MM.1S (cell line): ENCODE data around the gene SDHC.
"Not testable (repeated sequence)": the region's sequence is repeated elsewhere in the genome, so short reads cannot be mapped to it uniquely, and the experiment has no call there.

Experiments used
- DNase-seq: peaks from one replicate; pipeline ENCODE4 v3.0.0-alpha.2; 2015
- H2AFZ ChIP-seq: fragments of 300-600 bp; sonication (generic); 2 replicates; pipeline ENCODE4 v1.6.0; 2016; ENCODE audit warnings: antibody characterized with exemption, low read length
- H3F3A ChIP-seq: fragments of 300-600 bp; sonication (generic); 2 replicates; pipeline ENCODE4 v1.6.1; 2016; ENCODE audit warnings: mild to moderate bottlenecking, antibody characterized with exemption, low read length, moderate library complexity, mixed read lengths; ENCODE audit not compliant: insufficient read depth
- H3K27ac ChIP-seq: fragments of 300-600 bp; sonication (generic); 2 replicates; pipeline ENCODE4 v1.5.1; 2016; ENCODE audit warnings: mild to moderate bottlenecking, low read length
- H3K27me3 ChIP-seq: fragments of 300-600 bp; sonication (generic); replicated peaks from 2 replicates; pipeline ENCODE4 v1.6.0; 2016; ENCODE audit warnings: low read length; ENCODE audit not compliant: insufficient read depth
- H3K36me3 ChIP-seq: fragments of 300-600 bp; sonication (generic); replicated peaks from 2 replicates; pipeline ENCODE4 v1.6.1; 2016; ENCODE audit warnings: mild to moderate bottlenecking, low read length, mixed read lengths; ENCODE audit not compliant: insufficient read depth
- H3K4me1 ChIP-seq: fragments of 300-600 bp; sonication (generic); 2 replicates; pipeline ENCODE4 v1.6.1; 2016; ENCODE audit warnings: low read length, mixed read lengths
- H3K4me2 ChIP-seq: fragments of 300-600 bp; sonication (generic); 2 replicates; pipeline ENCODE4 v1.6.0; 2016; ENCODE audit warnings: low read depth, low read length
- H3K4me3 ChIP-seq: fragments of 300-600 bp; sonication (generic); 2 replicates; pipeline ENCODE4 v1.5.1; 2016; ENCODE audit warnings: low read length, mixed read lengths
- H3K79me2 ChIP-seq: fragments of 300-600 bp; sonication (generic); 2 replicates; pipeline ENCODE4 v1.6.1; 2016; ENCODE audit warnings: mixed run types, low read length, mixed read lengths
- H3K9ac ChIP-seq: fragments of 300-600 bp; sonication (generic); 2 replicates; pipeline ENCODE4 v1.6.1; 2016; ENCODE audit warnings: low read length, mixed read lengths
- H3K9me2 ChIP-seq: fragments of 300-600 bp; sonication (generic); replicated peaks from 2 replicates; pipeline ENCODE4 v1.6.1; 2016; ENCODE audit warnings: mild to moderate bottlenecking, low read length, mixed read lengths; ENCODE audit not compliant: insufficient read depth
- H3K9me3 ChIP-seq: fragments of 300-600 bp; sonication (generic); replicated peaks from 2 replicates; pipeline ENCODE4 v1.6.1; 2016; ENCODE audit warnings: mild to moderate bottlenecking, low read length, mixed read lengths; ENCODE audit not compliant: insufficient read depth
- H4K20me1 ChIP-seq: fragments of 300-600 bp; sonication (generic); 2 replicates; pipeline ENCODE4 v1.6.1; 2016; ENCODE audit warnings: mild to moderate bottlenecking, low read length, moderate library complexity, mixed read lengths; ENCODE audit not compliant: insufficient read depth
- EZH2 ChIP-seq: fragments of 300-600 bp; sonication (generic); optimal IDR thresholded peaks from 2 replicates; pipeline ENCODE3; 2017; ENCODE audit warnings: low read depth, mild to moderate bottlenecking, antibody characterized with exemption, low read length, mixed read lengths
- EZH2phosphoT487 ChIP-seq: fragments of 300-600 bp; sonication (generic); IDR thresholded peaks from 2 replicates; pipeline ENCODE4 v1.6.1; 2018; ENCODE audit warnings: antibody characterized with exemption, low read length
- TF ChIP-seq, protein P1 (sequence below): fragments of 300-600 bp; sonication (generic); IDR thresholded peaks from 2 replicates; pipeline ENCODE4 v1.5.1; 2016; ENCODE audit warnings: antibody characterized with exemption, low read length, mixed read lengths

SDHC gene

DNA sequence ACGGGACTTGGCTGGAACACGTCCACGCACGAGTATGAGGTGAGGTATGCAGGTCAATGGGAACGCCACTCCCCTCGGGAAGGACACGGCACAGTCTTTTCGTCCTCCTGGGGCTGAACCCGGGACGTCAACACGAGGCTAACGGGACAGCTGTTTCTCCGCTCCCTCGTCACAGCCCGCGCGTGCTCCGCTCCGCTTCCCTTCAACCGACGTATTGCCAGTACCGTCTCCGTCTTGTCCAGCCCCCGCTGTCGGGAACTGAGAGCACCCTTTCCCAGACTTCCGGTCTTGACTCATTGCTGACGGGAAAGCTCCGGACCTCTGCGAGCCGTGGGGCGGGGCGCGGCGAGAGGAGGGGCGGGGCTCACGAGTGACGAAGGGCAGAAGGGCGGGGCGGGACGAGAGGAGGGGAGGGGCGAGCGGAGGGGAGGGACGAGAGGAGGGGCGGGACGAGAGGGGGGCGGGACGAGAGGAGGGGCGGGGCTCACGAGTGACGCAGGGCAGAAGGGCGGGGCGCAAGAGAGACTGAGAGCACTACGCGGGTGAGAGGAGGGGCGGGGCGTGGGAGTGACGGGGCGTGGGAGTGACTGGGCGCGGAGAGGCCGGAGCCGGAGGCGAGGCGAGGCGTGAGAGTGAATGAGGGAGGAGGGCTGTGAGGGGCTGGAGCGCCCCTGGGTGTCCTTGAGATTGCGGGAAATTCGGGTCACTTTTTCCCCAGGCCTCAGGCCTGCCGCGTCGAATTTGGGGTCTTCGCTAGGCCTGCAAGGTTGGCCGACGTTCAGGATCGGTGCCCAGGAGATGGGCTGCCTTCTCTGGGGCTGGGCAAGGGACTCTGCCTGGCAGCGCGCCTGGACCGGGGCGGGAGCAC lies 75.7 kb downstream of the SDHC start:
- Histone ChIP-seq H3K4me3 (peak overlapping the region; percentile 89), H3K27me3 (no peaks in the 10 kb centered on the region)
- DNase-seq, result peak; percentile 96

DNA sequence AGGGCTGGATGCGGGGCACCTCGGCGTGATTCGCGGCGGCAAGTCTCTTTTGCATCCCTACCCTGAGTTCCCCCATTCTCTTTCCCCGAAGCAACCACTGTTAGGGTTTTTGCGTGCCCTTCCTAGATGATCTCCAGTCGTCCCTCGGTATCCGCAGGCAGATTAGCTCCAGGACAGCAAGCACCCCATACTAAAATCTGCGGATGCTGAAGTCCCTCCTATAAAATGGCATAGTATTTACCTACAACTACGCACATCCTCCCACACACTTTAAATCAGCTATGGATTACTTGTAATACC lies 76.3 kb downstream of the SDHC start:
- no peaks in the 10 kb centered on the region for H3K9me2 ChIP-seq
- TF ChIP-seq, protein P1, sequence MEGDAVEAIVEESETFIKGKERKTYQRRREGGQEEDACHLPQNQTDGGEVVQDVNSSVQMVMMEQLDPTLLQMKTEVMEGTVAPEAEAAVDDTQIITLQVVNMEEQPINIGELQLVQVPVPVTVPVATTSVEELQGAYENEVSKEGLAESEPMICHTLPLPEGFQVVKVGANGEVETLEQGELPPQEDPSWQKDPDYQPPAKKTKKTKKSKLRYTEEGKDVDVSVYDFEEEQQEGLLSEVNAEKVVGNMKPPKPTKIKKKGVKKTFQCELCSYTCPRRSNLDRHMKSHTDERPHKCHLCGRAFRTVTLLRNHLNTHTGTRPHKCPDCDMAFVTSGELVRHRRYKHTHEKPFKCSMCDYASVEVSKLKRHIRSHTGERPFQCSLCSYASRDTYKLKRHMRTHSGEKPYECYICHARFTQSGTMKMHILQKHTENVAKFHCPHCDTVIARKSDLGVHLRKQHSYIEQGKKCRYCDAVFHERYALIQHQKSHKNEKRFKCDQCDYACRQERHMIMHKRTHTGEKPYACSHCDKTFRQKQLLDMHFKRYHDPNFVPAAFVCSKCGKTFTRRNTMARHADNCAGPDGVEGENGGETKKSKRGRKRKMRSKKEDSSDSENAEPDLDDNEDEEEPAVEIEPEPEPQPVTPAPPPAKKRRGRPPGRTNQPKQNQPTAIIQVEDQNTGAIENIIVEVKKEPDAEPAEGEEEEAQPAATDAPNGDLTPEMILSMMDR, result no peak
- TF ChIP-seq EZH2 (no peak), EZH2phosphoT487 (no peak)
- no peaks in the 10 kb centered on the region for H3K36me3 ChIP-seq
- peak overlapping the region; percentile 86 for H3K4me2 ChIP-seq
- no peaks in the 10 kb centered on the region for H3K79me2 ChIP-seq
- H3K9ac ChIP-seq, result peak overlapping the region; percentile 78
- H3K9me3 ChIP-seq, result no peaks in the 10 kb centered on the region
- peak overlapping the region; percentile 2; the same call in 1 of the 2 replicates for H3K27ac ChIP-seq
- no peaks in the 10 kb centered on the region for H3K27me3 ChIP-seq
- H3K4me1 ChIP-seq, result no peaks in the 10 kb centered on the region; the same call in 1 of the 2 replicates
- no peaks in the 10 kb centered on the region for H4K20me1 ChIP-seq
- H2AFZ ChIP-seq, result peak overlapping the region; percentile 99
- no peaks in the 10 kb centered on the region for H3F3A ChIP-seq
- DNase-seq, result no peak
- peak overlapping the region; percentile 89 for H3K4me3 ChIP-seq

More for the DNA sequence above, 75.7 kb downstream of the SDHC start:
- peak overlapping the region; percentile 8; the same call in 1 of the 2 replicates for H3K27ac ChIP-seq
- H2AFZ ChIP-seq, result peak overlapping the region; percentile 99
- no peaks in the 10 kb centered on the region; the same call in 1 of the 2 replicates for H3K4me1 ChIP-seq
- no peaks in the 10 kb centered on the region for H3K36me3 ChIP-seq
- H3K9me2 ChIP-seq, result no peaks in the 10 kb centered on the region
- peak overlapping the region; percentile 96 for H3K4me2 ChIP-seq
- H3K9ac ChIP-seq, result peak overlapping the region; percentile 78
- no peaks in the 10 kb centered on the region for H3K9me3 ChIP-seq
- H3K79me2 ChIP-seq, result no peaks in the 10 kb centered on the region
- TF ChIP-seq, protein P1, result no peak
- no peak for TF ChIP-seq EZH2phosphoT487
- TF ChIP-seq EZH2, result no peak
- H3F3A ChIP-seq, result no peaks in the 10 kb centered on the region
- H4K20me1 ChIP-seq, result no peaks in the 10 kb centered on the region

DNA sequence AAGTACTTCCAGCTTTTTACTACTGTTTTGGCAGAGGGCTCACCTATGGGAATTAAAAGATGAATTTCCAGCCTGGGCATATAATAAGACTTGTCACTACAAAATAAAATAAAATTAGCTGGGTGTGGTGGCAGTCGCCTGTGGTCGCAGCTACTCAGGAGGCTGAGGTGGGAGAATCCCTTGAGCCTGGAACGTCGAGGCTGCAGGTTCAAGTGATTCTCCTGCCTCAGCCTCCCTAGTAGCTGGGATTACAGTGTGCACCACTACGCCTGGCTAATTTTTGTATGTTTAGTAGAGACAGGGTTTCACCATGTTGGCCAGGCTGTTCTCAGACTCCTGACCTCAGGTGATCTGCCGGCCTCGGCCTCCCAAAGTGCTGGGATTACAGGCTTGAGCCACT lies 77.0 kb downstream of the SDHC start:
- H3K79me2 ChIP-seq, H3K4me2 ChIP-seq, H3K9ac ChIP-seq, H3F3A ChIP-seq, H4K20me1 ChIP-seq, H3K27ac ChIP-seq, H2AFZ ChIP-seq, H3K4me3 ChIP-seq, H3K9me3 ChIP-seq, H3K4me1 ChIP-seq, H3K9me2 ChIP-seq, DNase-seq, H3K36me3 ChIP-seq, H3K27me3 ChIP-seq: not testable (repeated sequence)

DNA sequence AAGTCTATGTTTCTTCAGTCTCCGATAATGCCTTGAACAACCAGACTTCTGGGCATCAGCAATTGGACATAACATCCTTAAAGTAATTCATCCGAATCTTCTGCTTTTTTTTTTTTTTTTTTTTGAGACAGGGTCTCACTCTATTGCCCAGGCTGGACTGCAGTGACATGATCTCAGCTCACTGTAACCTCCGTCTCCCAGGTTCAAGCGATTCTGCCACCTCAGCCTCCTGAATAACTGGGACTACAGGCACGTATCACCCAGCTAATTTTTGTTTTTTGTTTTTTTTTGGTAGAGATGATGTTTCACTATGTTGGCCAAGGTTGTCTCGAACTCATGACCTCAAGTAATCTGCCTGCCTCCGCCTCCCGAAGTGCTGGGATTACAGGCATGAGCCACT lies 77.4 kb downstream of the SDHC start:
- no peaks in the 10 kb centered on the region for H3K79me2 ChIP-seq
- H3K36me3 ChIP-seq, result no peaks in the 10 kb centered on the region
- H3K9me3 ChIP-seq, result no peaks in the 10 kb centered on the region
- no peak for DNase-seq
- no peaks in the 10 kb centered on the region for H3K27me3 ChIP-seq
- H3K27ac ChIP-seq, result no peak overlapping the region
- H3K9ac ChIP-seq, result no peak overlapping the region
- no peak overlapping the region for H2AFZ ChIP-seq
- no peaks in the 10 kb centered on the region for H4K20me1 ChIP-seq
- no peaks in the 10 kb centered on the region for H3K9me2 ChIP-seq
- no peak overlapping the region for H3K4me2 ChIP-seq
- no peaks in the 10 kb centered on the region for H3F3A ChIP-seq
- H3K4me1 ChIP-seq, result no peaks in the 10 kb centered on the region; the same call in 1 of the 2 replicates
- H3K4me3 ChIP-seq, result no peak overlapping the region
- TF ChIP-seq EZH2phosphoT487, result no peak
